Measurements from ENCODE around the gene CAB39.

The CAB39 gene

GRCh38 chr2:230788554-230789175, 76.0 kb downstream of the CAB39 start:
- DNase-seq = no peak

GRCh38 chr2:230790981-230791380, 78.3 kb downstream of the CAB39 start:
- DNase-seq = no peak

GRCh38 chr2:230793572-230794359, 81.1 kb downstream of the CAB39 start:
- peak; percentile 76 for DNase-seq

- DNase-seq = peak; percentile 47
Measured at GRCh38 chr2:230794497-230794896, 81.9 kb downstream of the CAB39 start.

GRCh38 chr2:230795856-230796255, 83.2 kb downstream of the CAB39 start:
- no peak for DNase-seq

GRCh38 chr2:230796280-230796862, 83.7 kb downstream of the CAB39 start:
- peak; percentile 22 for DNase-seq

- DNase-seq = peak; percentile 28
Measured at GRCh38 chr2:230797515-230798495, 85.2 kb downstream of the CAB39 start.

- DNase-seq = peak; percentile 51
Measured at GRCh38 chr2:230798769-230799399, 86.2 kb downstream of the CAB39 start.

GRCh38 chr2:230805353-230806017, 92.8 kb downstream of the CAB39 start:
- DNase-seq = peak; percentile 41

GRCh38 chr2:230807729-230808128, 95.1 kb downstream of the CAB39 start:
- DNase-seq = no peak

GRCh38 chr2:230809015-230809414, 96.4 kb downstream of the CAB39 start:
- DNase-seq = no peak

- DNase-seq = no peak
Measured at GRCh38 chr2:230809677-230810251, 97.1 kb downstream of the CAB39 start.

- DNase-seq = no peak
Measured at GRCh38 chr2:230811508-230811907, 98.9 kb downstream of the CAB39 start.

GRCh38 chr2:230812033-230812432, 99.4 kb downstream of the CAB39 start:
- no peak for DNase-seq

GRCh38 chr2:230814616-230815015, 102.0 kb downstream of the CAB39 start:
- no peak for DNase-seq

- DNase-seq = no peak
Measured at GRCh38 chr2:230815088-230815487, 102.4 kb downstream of the CAB39 start.

GRCh38 chr2:230816735-230817134, 104.1 kb downstream of the CAB39 start:
- no peak for DNase-seq

GRCh38 chr2:230819433-230819832, 106.8 kb downstream of the CAB39 start:
- no peak for DNase-seq

GRCh38 chr2:230821261-230821990, 108.8 kb downstream of the CAB39 start:
- DNase-seq = no peak

- no peak for DNase-seq
Measured at GRCh38 chr2:230821991-230822520, 109.4 kb downstream of the CAB39 start.

Data from activated CD4-positive, alpha-beta T cell treated with anti-CD3 and anti-CD28 coated beads for 48 hours (primary cell).